ENCODE data around the gene PVALEF. TPM values are rescaled to one million over a fixed set of nuclear protein-coding genes. Genes with fewer than 3 reads are reported as not detected.

PVALEF gene
- total RNA-seq, 4 donors from 2014 or later = not detected

GRCh38 chr17:81163051-81163695 is 2.1 kb upstream of the PVALEF start:
- H3K4me1 ChIP-seq = peaks cover 10 to 36% (median 31%) of the 10 kb centered on the region in 4 donors
- no peaks in the 10 kb centered on the region for H3K36me3 ChIP-seq
- no peak overlapping the region for H3K4me3 ChIP-seq
- DNase-seq (ENCODE audit: extremely low spot score) = no peak
- intact Hi-C loops (cut with DNase I) = no loop called here
- WGBS = 89% methylated on average over 8 of the region's 19 CpGs
- no peaks in the 10 kb centered on the region for H3K9me3 ChIP-seq
- H3K27ac ChIP-seq (replicated peaks in 1 of 4) = no peak overlapping the region
- TF ChIP-seq POLR2AphosphoS5 (IDR thresholded peaks at IDR 0.05) (no peak), EP300 (IDR thresholded peaks at IDR 0.05) (no peak), POLR2A (IDR thresholded peaks at IDR 0.05; ENCODE audit: low read depth) (no peak)
- TF ChIP-seq, protein P1, sequence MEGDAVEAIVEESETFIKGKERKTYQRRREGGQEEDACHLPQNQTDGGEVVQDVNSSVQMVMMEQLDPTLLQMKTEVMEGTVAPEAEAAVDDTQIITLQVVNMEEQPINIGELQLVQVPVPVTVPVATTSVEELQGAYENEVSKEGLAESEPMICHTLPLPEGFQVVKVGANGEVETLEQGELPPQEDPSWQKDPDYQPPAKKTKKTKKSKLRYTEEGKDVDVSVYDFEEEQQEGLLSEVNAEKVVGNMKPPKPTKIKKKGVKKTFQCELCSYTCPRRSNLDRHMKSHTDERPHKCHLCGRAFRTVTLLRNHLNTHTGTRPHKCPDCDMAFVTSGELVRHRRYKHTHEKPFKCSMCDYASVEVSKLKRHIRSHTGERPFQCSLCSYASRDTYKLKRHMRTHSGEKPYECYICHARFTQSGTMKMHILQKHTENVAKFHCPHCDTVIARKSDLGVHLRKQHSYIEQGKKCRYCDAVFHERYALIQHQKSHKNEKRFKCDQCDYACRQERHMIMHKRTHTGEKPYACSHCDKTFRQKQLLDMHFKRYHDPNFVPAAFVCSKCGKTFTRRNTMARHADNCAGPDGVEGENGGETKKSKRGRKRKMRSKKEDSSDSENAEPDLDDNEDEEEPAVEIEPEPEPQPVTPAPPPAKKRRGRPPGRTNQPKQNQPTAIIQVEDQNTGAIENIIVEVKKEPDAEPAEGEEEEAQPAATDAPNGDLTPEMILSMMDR (IDR thresholded peaks at IDR 0.05) = no peak
- peaks cover 0 to 18% (median 2%) of the 10 kb centered on the region in 4 donors for H3K27me3 ChIP-seq

GRCh38 chr17:81163703-81164370 is 1.5 kb upstream of the PVALEF start:
- TF ChIP-seq EP300 (IDR thresholded peaks at IDR 0.05) = no peak
- TF ChIP-seq, protein P1 (IDR thresholded peaks at IDR 0.05) = no peak
- no peak for TF ChIP-seq POLR2A (IDR thresholded peaks at IDR 0.05; ENCODE audit: low read depth)
- TF ChIP-seq POLR2AphosphoS5 (IDR thresholded peaks at IDR 0.05) = no peak
- WGBS = 80% methylated on average over 10 of the region's 15 CpGs
- Histone ChIP-seq H3K9me3 (no peaks in the 10 kb centered on the region), H3K4me3 (no peak overlapping the region), H3K27ac (replicated peaks in 1 of 4) (peak overlapping the region in 2 of 4 donors; percentile 63 to 70), H3K27me3 (peaks cover 0 to 18% (median 2%) of the 10 kb centered on the region in 4 donors), H3K36me3 (no peaks in the 10 kb centered on the region), H3K4me1 (peaks cover 10 to 36% (median 31%) of the 10 kb centered on the region in 4 donors)
- intact Hi-C loops (cut with DNase I) = no loop called here
- DNase-seq (ENCODE audit: extremely low spot score) = no peak

GRCh38 chr17:81164371-81165245 is 699 bp upstream of the PVALEF start:
- Histone ChIP-seq H3K27ac (replicated peaks in 1 of 4) (peak overlapping the region; percentile 48 to 70 (median 56)), H3K4me1 (peaks cover 10 to 36% (median 30%) of the 10 kb centered on the region in 4 donors), H3K4me3 (peak overlapping the region; percentile 55 to 65 (median 58)), H3K9me3 (no peaks in the 10 kb centered on the region), H3K36me3 (no peaks in the 10 kb centered on the region), H3K27me3 (peaks cover 0 to 17% (median 2%) of the 10 kb centered on the region in 4 donors)
- WGBS = 68% methylated on average over 10 of the region's 19 CpGs
- intact Hi-C loops (cut with DNase I) = no loop called here
- TF ChIP-seq, protein P1 (IDR thresholded peaks at IDR 0.05) = no peak
- TF ChIP-seq EP300 (IDR thresholded peaks at IDR 0.05) (no peak), POLR2AphosphoS5 (IDR thresholded peaks at IDR 0.05) (peak in 1 of 2 donors; percentile 53)
- no peak for DNase-seq (ENCODE audit: extremely low spot score)

DNA sequence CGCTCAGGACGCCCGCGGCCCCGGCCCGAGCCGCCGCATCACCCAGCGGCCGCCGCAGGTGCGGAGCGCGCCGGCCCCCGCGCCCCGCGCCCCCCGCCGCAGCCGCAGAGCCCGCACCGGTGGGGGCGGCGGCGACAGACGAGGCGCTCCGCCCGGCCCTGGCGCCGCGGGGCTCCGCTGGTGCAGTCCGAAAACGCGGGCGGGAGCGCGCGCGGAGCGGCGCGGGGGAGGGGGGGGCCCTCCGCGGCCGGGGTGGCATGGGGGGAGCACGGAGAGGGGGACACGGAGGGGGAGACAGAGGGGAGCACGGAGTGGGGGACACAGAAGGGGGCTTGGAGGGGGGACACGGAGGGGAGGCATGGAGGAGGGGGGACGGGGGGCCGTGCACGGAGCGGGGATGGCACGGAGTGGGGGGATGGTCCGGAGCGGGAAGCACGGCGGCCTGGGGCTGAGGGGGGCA is 756 bp downstream of the PVALEF start, which contains the start of gene AATK:
TSS of gene AATK (minus strand) at position 189 of the 460 bp plus-strand sequence. CDS start 229 bp downstream, outside the sequence.
- Histone ChIP-seq H3K4me1 (peaks cover 10 to 24% (median 24%) of the 10 kb centered on the region in 4 donors), H3K27ac (replicated peaks in 1 of 4) (peak within 1 kb of the TSS; percentile 48 to 70 (median 56)), H3K9me3 (no peaks in the 10 kb centered on the region), H3K4me3 (peak within 1 kb of the TSS; percentile 55 to 65 (median 58)), H3K36me3 (no peaks in the 10 kb centered on the region), H3K27me3 (peaks cover 0 to 14% (median 2%) of the 10 kb centered on the region in 4 donors)
- WGBS = 10% methylated on average over 4 of the region's 62 CpGs
- no peak for DNase-seq (ENCODE audit: extremely low spot score)
- TF ChIP-seq POLR2A (IDR thresholded peaks at IDR 0.05; ENCODE audit: low read depth) = no peak
- TF ChIP-seq, protein P1 (IDR thresholded peaks at IDR 0.05) = no peak
- no peak for TF ChIP-seq EP300 (IDR thresholded peaks at IDR 0.05)
- no peak for TF ChIP-seq POLR2AphosphoS5 (IDR thresholded peaks at IDR 0.05)
- intact Hi-C loops (cut with DNase I) = no loop called here

Data from esophagus muscularis mucosa (tissue), 4 donors.